Daoy (cell line): ENCODE data around the gene TRIM6. TPM values are rescaled to one million over a fixed set of nuclear protein-coding genes. Genes with fewer than 3 reads are reported as not detected.
"Not testable (repeated sequence)": the region's sequence is repeated elsewhere in the genome, so short reads cannot be mapped to it uniquely, and the experiment has no call there.

Experiments used
- DNase-seq: peaks from one replicate; pipeline ENCODE4 v3.0.0-alpha.2; 2015; ENCODE audit warnings: low read depth
- total RNA-seq: library from RNA; depleted of rRNA; stranded (reverse); fragments of >200 nt; shearing (Covaris generic); gene quantifications from 2 replicates; pipeline ENCODE4 v1.2.3, GENCODE V29; 2014

TRIM6 gene
- total RNA-seq, 1 experiment from 2014 or later, result 3.6 TPM

- DNase-seq, result no peak
Measured at GRCh38 chr11:5603326-5603725, 6.9 kb downstream of the TRIM6 start.

DNA sequence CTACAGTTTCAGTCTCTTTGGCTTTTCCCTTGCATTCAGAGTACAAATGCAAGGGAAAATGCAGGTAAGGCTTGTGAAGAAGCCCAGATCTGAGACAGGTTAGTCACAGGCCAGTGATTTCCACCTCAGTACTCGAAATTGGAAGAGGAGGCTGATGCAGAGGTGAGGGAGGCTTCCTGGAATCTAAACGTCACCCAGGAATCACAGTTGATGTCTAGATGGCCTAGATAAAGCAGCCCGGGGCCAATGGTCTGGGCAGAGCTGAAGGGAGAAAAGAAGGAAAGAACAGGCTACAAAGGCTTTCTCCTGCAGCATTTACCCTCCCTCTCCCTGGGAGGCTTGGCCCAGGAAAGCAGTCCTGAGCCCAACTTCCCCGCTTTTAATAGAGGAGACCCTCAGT, 8.5 kb downstream of the TRIM6 start:
- DNase-seq, result no peak

DNA sequence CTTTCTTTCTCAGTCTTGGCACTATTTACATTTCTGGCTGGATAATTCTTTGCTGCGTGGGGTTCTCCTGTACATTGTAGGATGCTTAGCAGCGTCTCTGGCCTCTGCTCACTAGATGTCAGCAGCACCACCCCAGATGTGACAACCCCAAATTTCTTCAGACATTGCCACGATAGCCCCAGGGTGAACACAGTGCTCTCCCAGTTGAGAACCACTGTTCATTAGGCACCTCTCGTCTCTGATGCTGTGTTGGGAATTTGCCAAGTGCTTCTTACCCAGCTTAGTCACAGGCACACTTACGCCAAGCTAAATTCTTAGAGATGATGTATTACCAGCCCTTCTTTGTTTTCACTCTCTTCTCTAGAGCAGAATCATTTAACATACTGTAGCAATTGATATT, 9.4 kb downstream of the TRIM6 start:
- peak; percentile 73 for DNase-seq

DNA sequence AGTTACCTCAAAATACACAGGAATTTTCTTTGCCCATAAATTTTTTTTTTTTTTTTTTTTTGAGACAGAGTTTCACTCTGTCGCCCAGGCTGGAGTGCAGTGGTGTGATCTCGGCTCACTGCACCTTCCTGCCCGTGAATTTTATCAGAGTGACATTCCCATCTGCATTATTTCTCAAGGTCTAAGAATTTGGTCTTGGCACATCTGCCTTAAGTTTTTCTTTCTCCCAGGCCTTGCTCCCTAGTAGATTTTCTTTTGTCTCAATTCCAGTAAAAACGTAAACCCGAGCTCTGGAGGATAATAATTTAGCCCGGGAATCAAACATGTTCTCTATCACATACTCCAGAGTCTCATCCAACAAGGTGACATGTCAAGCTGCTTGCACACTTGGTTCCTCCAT, 12.4 kb downstream of the TRIM6 start:
- no peak for DNase-seq

GRCh38 chr11:5610446-5610845, 14.0 kb downstream of the TRIM6 start:
- no peak for DNase-seq

- DNase-seq, result no peak
Measured at GRCh38 chr11:5611627-5612026, 15.2 kb downstream of the TRIM6 start.

GRCh38 chr11:5618807-5619206, 22.4 kb downstream of the TRIM6 start:
- DNase-seq, result peak; percentile 53

GRCh38 chr11:5620651-5621521, 24.4 kb downstream of the TRIM6 start:
- DNase-seq, result peak; percentile 49

GRCh38 chr11:5621580-5621979, 25.1 kb downstream of the TRIM6 start:
- DNase-seq, result no peak

DNA sequence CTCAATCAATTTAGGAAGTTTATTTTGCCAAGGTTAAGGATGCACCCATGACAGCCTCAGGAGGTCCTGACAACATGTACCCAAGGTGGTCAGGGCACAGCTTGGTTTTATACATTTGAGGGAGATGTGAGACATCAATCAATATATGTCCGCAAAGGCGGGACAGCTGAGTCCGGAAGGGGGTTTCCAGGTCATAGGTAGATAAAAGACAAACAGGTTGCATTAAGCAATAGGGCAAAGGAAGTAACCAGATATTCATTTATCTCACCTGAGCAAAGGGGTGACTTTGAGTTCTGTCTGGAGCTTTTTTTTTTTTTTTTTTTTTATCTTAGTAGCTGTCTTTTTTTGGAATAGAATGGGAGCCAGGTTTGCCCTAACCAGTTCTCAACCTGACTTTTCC, 26.4 kb downstream of the TRIM6 start:
- no peak for DNase-seq

DNA sequence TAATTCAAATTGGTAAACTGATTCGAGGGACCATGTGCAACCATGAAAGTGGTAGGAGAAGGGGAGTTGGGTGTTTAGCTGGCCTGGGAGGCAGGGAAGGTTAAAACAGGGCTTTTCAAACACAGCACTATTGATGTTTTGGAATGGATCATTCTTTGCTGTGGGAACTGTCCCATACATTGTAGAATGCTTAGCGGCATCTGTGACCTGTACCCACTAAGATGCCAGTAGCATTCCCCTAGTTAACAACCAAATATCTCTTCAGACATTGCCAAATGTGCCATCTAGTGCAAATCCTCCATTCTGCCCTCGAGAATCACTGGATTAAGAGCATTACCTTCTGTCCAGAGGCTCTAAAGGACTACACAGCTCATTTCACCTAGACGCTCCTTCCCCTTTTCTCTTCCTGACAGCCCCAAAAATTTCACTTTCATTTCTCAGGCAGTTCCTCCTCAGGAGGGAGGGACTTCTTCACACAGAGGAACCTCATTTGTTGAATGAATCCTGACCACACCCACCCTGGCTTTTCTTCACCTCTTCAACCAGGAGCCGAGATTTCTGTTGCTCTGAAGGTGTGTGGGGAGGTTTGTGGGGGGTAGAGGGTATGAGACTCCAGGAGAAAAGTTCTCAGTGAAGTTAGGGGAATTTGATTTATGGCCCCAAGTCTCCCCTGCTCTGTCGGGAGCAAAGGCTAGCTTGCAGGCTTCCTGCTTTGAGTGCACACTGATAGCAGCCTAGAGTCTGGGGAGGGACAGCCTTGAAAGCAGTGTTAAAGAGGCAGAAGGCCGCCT, 28.2 kb downstream of the TRIM6 start, which contains the start of gene TRIM34:
Gene TRIM34, plus strand, starts transcription at position 513 of the 791 bp plus-strand sequence. CDS start 7,331 bp downstream, outside the sequence.
- DNase-seq, result peak; percentile 65

GRCh38 chr11:5625281-5625680, 28.8 kb downstream of the TRIM6 start:
- no peak for DNase-seq

GRCh38 chr11:5626196-5626595, 29.8 kb downstream of the TRIM6 start:
- no peak for DNase-seq

- no peak for DNase-seq
Measured at GRCh38 chr11:5631417-5631816, 35.0 kb downstream of the TRIM6 start.

GRCh38 chr11:5631969-5632635, 35.7 kb downstream of the TRIM6 start:
- no peak for DNase-seq

GRCh38 chr11:5639953-5640352, 43.5 kb downstream of the TRIM6 start:
- no peak for DNase-seq

DNA sequence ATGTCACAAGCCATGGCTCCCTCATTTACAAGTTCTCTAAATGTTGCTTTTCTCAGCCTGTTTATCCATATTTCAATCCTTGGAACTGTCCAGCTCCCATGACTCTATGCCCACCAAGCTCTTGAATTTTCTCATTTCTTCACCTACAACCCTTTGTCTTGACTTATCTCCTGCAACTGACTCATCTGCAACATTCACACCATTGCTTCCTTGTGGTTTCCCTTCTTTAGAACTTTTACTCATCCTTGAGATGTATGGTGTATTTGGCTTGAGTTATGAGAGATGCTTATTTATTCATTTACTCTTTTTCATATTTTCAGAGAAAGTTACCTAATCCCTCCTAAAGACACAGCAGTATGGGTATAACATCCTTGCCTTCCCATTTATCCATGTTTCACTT, 47.1 kb downstream of the TRIM6 start:
- no peak for DNase-seq

DNA sequence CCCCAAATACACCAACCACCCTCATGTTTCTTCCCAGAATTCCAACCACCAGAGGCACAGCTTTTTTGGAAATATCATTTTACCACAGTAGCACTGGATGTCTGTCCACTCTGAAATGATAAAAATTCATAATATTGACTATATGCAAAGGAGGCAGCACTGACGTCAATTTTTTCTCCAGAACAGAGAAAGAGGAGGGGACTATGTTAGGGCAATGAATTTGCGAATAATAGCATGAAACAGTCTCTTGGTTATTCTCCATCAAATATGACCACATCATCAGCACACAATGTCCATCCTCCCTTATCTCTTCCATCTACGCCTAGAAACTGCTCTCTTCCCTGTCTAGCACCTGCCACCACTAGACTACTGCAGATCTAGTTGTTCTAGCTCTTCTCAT, 49.7 kb downstream of the TRIM6 start:
- DNase-seq, result no peak

GRCh38 chr11:5655474-5655873, 59.0 kb downstream of the TRIM6 start:
- DNase-seq, result no peak

GRCh38 chr11:5656956-5657355, 60.5 kb downstream of the TRIM6 start:
- DNase-seq, result not testable (repeated sequence)

DNA sequence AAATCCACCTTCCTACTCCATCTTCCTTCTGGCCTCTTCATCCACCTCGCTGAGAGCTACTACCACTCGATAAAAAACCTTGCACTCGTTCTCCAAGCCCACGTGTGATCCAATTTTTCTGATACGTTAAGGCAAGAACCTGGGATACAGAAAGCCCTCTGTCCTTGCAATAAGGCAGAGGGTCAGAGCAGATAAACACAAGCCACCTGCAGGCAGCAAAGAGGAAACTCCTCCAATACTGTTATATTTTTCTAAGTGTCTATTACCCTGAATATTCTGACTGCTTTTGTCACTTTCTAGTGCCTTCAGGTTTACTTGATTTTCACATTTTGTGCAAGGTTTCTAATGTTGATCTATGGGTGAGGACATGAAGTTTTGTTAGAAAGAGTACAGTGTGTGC, 61.9 kb downstream of the TRIM6 start:
- DNase-seq, result no peak
